WTC11 (cell line): Measurements from ENCODE around the gene MAPRE2.

Experiments
- CREM ChIP-seq: sonication (generic); formaldehyde crosslinking; IDR thresholded peaks from 2 replicates; pipeline ENCODE4 v1.8.1; 2022; ENCODE audit warnings: mild to moderate bottlenecking, missing genetic modification reagents, moderate library complexity
- ESRRA ChIP-seq: sonication (generic); formaldehyde crosslinking; IDR thresholded peaks from 2 replicates; pipeline ENCODE4 v1.8.1; 2022; ENCODE audit warnings: mild to moderate bottlenecking, missing genetic modification reagents, borderline replicate concordance
- OVOL2 ChIP-seq: fragments of 250-450 bp; sonication (Bioruptor Pico); IDR thresholded peaks from 2 replicates; pipeline ENCODE4 v1.9.0; 2021; ENCODE audit warnings: mild to moderate bottlenecking, borderline replicate concordance
- ZBTB21 ChIP-seq: sonication (generic); formaldehyde crosslinking; IDR thresholded peaks from 2 replicates; pipeline ENCODE4 v1.8.1; 2023; ENCODE audit warnings: mild to moderate bottlenecking, missing genetic modification reagents, borderline replicate concordance
- ZNF232 ChIP-seq: sonication (generic); formaldehyde crosslinking; IDR thresholded peaks from 2 replicates; pipeline ENCODE4 v1.8.0; 2022; ENCODE audit warnings: mild to moderate bottlenecking, missing genetic modification reagents
- ZNF263 ChIP-seq: sonication (generic); formaldehyde crosslinking; IDR thresholded peaks from 2 replicates; pipeline ENCODE4 v1.8.1; 2022; ENCODE audit warnings: low read depth, mild to moderate bottlenecking, moderate library complexity, missing genetic modification reagents
- TF ChIP-seq, protein P1 (sequence below): sonication (generic); formaldehyde crosslinking; IDR thresholded peaks from 2 replicates; pipeline ENCODE4 v1.8.1; 2022; ENCODE audit warnings: low read depth, mild to moderate bottlenecking, moderate library complexity, missing genetic modification reagents, borderline replicate concordance
- TF ChIP-seq, protein P2 (sequence below): sonication (generic); formaldehyde crosslinking; IDR thresholded peaks from 2 replicates; pipeline ENCODE4 v1.8.1; 2023; ENCODE audit warnings: mild to moderate bottlenecking, missing genetic modification reagents
- TF ChIP-seq, protein P3 (sequence below): sonication (generic); formaldehyde crosslinking; IDR thresholded peaks from 2 replicates; pipeline ENCODE4 v1.8.1; 2023; ENCODE audit warnings: mild to moderate bottlenecking, moderate library complexity, missing genetic modification reagents
- TF ChIP-seq, protein P4 (sequence below): fragments of 200-600 bp; IDR thresholded peaks from 2 replicates; pipeline ENCODE4 v1.8.0; 2022; ENCODE audit warnings: antibody characterized with exemption
- TF ChIP-seq, protein P5 (sequence below): sonication (generic); formaldehyde crosslinking; conservative IDR thresholded peaks from 2 replicates; pipeline ENCODE4 v1.8.1; 2023; ENCODE audit warnings: mild to moderate bottlenecking, low read depth, missing genetic modification reagents, moderate library complexity
- TF ChIP-seq, protein P6 (sequence below): sonication (generic); formaldehyde crosslinking; IDR thresholded peaks from 2 replicates; pipeline ENCODE4 v1.8.1; 2022; ENCODE audit warnings: mild to moderate bottlenecking, moderate library complexity, missing genetic modification reagents
- TF ChIP-seq, protein P7 (sequence below): sonication (generic); formaldehyde crosslinking; IDR thresholded peaks from 2 replicates; pipeline ENCODE4 v1.8.0; 2022; ENCODE audit warnings: mild to moderate bottlenecking, missing genetic modification reagents
- TF ChIP-seq, protein P8 (sequence below): sonication (generic); formaldehyde crosslinking; IDR thresholded peaks from 2 replicates; pipeline ENCODE4 v1.8.0; 2022; ENCODE audit warnings: mild to moderate bottlenecking, missing genetic modification reagents

DNA sequence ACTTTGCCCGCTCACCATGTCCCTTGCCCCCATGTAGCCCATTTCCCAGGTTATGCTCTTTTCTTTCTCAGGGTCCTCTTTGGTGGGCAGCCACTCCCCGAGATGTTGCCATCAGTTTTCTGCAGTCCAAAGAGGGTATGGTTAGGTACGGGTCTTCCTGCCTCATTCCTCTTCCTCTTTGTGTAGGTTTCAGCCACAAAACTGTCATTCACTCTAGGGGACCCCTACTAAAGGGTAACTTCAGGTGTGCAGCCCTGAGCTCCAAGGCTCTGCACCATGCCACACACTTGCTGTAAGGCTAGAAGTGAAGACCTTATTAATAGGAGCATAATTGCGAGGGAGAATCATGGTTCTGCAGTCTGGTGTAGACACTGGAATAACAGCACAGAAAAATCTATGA lies 99.9 kb downstream of the MAPRE2 start:
- TF ChIP-seq ZNF263 (CRISPR knock-in tag) = no peak
- TF ChIP-seq ZNF232 = no peak
- TF ChIP-seq, protein P1, sequence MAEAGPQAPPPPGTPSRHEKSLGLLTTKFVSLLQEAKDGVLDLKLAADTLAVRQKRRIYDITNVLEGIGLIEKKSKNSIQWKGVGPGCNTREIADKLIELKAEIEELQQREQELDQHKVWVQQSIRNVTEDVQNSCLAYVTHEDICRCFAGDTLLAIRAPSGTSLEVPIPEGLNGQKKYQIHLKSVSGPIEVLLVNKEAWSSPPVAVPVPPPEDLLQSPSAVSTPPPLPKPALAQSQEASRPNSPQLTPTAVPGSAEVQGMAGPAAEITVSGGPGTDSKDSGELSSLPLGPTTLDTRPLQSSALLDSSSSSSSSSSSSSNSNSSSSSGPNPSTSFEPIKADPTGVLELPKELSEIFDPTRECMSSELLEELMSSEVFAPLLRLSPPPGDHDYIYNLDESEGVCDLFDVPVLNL (CRISPR knock-in tag) = no peak
- TF ChIP-seq ZBTB21 (CRISPR knock-in tag) = no peak
- TF ChIP-seq, protein P2, sequence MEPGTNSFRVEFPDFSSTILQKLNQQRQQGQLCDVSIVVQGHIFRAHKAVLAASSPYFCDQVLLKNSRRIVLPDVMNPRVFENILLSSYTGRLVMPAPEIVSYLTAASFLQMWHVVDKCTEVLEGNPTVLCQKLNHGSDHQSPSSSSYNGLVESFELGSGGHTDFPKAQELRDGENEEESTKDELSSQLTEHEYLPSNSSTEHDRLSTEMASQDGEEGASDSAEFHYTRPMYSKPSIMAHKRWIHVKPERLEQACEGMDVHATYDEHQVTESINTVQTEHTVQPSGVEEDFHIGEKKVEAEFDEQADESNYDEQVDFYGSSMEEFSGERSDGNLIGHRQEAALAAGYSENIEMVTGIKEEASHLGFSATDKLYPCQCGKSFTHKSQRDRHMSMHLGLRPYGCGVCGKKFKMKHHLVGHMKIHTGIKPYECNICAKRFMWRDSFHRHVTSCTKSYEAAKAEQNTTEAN = no peak
- TF ChIP-seq, protein P3, sequence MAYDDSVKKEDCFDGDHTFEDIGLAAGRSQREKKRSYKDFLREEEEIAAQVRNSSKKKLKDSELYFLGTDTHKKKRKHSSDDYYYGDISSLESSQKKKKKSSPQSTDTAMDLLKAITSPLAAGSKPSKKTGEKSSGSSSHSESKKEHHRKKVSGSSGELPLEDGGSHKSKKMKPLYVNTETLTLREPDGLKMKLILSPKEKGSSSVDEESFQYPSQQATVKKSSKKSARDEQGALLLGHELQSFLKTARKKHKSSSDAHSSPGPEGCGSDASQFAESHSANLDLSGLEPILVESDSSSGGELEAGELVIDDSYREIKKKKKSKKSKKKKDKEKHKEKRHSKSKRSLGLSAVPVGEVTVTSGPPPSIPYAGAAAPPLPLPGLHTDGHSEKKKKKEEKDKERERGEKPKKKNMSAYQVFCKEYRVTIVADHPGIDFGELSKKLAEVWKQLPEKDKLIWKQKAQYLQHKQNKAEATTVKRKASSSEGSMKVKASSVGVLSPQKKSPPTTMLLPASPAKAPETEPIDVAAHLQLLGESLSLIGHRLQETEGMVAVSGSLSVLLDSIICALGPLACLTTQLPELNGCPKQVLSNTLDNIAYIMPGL (CRISPR knock-in tag) = no peak
- TF ChIP-seq, protein P4, sequence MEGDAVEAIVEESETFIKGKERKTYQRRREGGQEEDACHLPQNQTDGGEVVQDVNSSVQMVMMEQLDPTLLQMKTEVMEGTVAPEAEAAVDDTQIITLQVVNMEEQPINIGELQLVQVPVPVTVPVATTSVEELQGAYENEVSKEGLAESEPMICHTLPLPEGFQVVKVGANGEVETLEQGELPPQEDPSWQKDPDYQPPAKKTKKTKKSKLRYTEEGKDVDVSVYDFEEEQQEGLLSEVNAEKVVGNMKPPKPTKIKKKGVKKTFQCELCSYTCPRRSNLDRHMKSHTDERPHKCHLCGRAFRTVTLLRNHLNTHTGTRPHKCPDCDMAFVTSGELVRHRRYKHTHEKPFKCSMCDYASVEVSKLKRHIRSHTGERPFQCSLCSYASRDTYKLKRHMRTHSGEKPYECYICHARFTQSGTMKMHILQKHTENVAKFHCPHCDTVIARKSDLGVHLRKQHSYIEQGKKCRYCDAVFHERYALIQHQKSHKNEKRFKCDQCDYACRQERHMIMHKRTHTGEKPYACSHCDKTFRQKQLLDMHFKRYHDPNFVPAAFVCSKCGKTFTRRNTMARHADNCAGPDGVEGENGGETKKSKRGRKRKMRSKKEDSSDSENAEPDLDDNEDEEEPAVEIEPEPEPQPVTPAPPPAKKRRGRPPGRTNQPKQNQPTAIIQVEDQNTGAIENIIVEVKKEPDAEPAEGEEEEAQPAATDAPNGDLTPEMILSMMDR = no peak
- TF ChIP-seq, protein P5, sequence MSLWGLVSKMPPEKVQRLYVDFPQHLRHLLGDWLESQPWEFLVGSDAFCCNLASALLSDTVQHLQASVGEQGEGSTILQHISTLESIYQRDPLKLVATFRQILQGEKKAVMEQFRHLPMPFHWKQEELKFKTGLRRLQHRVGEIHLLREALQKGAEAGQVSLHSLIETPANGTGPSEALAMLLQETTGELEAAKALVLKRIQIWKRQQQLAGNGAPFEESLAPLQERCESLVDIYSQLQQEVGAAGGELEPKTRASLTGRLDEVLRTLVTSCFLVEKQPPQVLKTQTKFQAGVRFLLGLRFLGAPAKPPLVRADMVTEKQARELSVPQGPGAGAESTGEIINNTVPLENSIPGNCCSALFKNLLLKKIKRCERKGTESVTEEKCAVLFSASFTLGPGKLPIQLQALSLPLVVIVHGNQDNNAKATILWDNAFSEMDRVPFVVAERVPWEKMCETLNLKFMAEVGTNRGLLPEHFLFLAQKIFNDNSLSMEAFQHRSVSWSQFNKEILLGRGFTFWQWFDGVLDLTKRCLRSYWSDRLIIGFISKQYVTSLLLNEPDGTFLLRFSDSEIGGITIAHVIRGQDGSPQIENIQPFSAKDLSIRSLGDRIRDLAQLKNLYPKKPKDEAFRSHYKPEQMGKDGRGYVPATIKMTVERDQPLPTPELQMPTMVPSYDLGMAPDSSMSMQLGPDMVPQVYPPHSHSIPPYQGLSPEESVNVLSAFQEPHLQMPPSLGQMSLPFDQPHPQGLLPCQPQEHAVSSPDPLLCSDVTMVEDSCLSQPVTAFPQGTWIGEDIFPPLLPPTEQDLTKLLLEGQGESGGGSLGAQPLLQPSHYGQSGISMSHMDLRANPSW (CRISPR knock-in tag) = no peak
- no peak for TF ChIP-seq ESRRA (CRISPR knock-in tag)
- TF ChIP-seq, protein P6, sequence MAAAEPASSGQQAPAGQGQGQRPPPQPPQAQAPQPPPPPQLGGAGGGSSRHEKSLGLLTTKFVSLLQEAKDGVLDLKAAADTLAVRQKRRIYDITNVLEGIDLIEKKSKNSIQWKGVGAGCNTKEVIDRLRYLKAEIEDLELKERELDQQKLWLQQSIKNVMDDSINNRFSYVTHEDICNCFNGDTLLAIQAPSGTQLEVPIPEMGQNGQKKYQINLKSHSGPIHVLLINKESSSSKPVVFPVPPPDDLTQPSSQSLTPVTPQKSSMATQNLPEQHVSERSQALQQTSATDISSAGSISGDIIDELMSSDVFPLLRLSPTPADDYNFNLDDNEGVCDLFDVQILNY (CRISPR knock-in tag) = no peak
- no peak for TF ChIP-seq OVOL2 (CRISPR knock-in tag)
- no peak for TF ChIP-seq CREM (CRISPR knock-in tag)
- TF ChIP-seq, protein P7, sequence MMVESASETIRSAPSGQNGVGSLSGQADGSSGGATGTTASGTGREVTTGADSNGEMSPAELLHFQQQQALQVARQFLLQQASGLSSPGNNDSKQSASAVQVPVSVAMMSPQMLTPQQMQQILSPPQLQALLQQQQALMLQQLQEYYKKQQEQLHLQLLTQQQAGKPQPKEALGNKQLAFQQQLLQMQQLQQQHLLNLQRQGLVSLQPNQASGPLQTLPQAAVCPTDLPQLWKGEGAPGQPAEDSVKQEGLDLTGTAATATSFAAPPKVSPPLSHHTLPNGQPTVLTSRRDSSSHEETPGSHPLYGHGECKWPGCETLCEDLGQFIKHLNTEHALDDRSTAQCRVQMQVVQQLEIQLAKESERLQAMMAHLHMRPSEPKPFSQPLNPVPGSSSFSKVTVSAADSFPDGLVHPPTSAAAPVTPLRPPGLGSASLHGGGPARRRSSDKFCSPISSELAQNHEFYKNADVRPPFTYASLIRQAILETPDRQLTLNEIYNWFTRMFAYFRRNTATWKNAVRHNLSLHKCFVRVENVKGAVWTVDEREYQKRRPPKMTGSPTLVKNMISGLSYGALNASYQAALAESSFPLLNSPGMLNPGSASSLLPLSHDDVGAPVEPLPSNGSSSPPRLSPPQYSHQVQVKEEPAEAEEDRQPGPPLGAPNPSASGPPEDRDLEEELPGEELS (CRISPR knock-in tag) = no peak
- TF ChIP-seq, protein P8, sequence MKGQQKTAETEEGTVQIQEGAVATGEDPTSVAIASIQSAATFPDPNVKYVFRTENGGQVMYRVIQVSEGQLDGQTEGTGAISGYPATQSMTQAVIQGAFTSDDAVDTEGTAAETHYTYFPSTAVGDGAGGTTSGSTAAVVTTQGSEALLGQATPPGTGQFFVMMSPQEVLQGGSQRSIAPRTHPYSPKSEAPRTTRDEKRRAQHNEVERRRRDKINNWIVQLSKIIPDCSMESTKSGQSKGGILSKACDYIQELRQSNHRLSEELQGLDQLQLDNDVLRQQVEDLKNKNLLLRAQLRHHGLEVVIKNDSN (CRISPR knock-in tag) = no peak
